Epithelial cell of prostate (primary cell): ENCODE measurements around the gene GIT2.
"Not testable (repeated sequence)": the region's sequence is repeated elsewhere in the genome, so short reads cannot be mapped to it uniquely, and the experiment has no call there.

Experiments
- DNase-seq: peaks from one replicate; pipeline ENCODE4 v3.0.0-alpha.2; 2011; ENCODE audit warnings: low read depth, low spot score
- H3K27ac ChIP-seq: fragments of 450-650 bp; 2 replicates; pipeline ENCODE4 v1.5.1; 2017; ENCODE audit warnings: mild to moderate bottlenecking

GIT2 gene

DNA sequence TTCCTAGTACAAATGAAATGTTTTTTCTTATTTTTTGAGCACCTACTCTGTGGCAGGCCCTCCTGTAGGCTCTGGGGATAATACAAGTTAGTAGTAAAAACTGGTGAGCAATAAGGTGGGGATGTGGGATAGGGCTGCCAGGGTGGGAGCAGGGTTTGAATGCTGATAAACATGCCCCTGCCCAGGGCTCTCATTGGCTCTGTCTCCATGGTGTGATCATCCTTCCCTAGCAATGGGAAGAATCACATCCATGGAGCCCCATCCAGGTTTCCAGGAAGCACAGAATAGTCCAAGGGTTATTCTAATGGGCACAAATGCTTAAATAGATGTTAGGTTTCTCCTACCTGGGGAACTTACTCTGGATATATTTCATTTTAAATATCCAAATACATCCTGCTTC lies 45.5 kb downstream of the GIT2 start:
- no peak for DNase-seq
- H3K27ac ChIP-seq: no peak overlapping the region

DNA sequence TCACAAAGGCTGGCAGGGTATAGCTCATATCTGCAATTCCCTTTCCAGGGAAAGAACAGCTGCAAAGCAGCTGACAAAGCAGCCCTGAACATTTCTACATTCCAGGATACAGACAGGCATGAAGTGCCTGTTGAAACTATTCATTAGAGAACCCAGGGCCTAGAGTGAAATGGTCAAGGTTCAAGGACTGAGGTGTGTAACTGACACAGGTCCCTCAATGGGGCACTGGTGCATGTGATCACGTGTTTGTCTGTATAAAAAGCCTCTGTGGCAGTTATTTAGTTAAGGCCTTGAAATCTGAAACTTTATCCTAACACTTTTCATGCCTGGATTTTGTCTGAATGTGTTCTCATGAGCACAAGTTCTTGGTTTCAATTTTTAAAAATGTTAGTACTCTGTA lies 47.1 kb downstream of the GIT2 start:
- DNase-seq: no peak
- no peak overlapping the region for H3K27ac ChIP-seq

DNA sequence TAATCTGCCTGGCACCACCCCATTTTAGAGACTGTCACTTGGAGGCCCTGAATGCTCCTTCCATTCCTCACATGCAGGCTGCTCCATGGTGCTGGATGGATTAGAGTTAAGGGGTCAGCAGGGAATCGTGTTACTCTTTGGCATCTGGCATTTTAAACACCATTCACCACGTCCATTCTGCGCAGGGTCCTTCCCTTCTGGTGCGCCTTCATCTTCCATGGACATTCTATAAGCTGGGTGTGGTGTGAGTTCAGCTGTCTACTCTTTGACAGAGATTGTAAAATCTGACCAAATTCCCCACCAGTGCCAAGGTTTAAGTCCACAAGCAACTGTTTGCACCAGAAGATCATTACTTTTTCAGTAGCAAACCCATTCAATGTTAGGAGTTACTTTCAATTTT lies 47.8 kb downstream of the GIT2 start:
- no peak for DNase-seq
- no peak overlapping the region for H3K27ac ChIP-seq

DNA sequence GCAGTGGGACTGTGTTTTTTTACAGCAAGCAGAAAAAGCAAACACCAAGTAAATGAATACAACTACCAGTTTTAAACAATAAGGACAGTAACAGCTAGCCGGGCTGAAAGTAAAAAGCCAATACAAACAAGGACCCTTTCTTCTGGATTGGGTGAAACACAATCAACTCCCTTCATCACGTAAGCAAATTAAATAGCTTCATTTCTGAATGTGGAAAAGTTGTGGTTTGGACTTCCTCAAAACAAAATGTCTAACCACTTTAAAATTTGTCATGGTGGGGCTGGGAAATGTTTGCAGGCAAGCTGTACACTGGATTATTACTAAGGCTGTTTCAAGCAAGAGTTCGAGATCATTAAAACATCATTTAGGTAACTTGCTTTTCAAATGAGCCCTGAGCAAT lies 48.6 kb downstream of the GIT2 start:
- H3K27ac ChIP-seq: no peak overlapping the region
- DNase-seq: no peak

DNA sequence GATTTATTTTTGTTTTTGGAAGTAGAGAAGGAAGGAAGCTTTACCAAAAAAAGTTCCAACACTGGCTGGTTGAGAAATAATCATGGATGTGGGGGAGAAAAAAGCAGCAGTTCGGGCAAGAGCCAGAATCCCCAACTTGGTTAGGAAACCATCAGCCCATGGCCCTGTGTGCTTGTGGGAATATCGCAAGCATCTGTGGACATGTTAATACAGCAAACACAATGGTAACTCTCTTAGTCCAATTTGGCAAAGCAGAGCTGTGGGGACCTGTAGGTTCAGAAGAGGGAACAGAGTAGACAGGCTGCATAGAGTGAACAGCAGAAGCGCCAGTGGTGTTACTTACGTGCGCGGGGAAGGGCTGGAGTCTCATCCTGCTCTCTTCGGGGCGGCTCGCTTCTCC lies 49.3 kb downstream of the GIT2 start:
- DNase-seq: no peak
- no peak overlapping the region for H3K27ac ChIP-seq

DNA sequence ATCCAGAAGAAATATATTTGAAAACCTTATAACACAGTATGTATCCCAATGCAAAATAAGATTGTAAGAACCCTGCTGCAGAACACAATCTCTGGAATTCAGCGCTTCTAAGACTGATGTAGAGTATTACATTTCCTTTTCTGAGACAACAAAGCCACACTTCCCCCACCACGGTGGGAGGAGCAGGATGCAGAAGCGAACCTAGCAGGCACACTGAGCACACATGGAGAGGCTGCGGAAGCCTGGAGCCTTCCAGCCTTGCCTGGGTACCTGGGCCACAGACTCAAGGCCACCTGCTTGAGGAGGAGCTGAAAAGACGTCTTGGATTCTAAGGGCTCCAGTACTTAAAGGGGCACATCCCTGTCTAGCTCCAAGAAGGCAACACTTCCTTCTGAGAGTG lies 49.7 kb downstream of the GIT2 start:
- DNase-seq: no peak
- H3K27ac ChIP-seq: no peak overlapping the region

DNA sequence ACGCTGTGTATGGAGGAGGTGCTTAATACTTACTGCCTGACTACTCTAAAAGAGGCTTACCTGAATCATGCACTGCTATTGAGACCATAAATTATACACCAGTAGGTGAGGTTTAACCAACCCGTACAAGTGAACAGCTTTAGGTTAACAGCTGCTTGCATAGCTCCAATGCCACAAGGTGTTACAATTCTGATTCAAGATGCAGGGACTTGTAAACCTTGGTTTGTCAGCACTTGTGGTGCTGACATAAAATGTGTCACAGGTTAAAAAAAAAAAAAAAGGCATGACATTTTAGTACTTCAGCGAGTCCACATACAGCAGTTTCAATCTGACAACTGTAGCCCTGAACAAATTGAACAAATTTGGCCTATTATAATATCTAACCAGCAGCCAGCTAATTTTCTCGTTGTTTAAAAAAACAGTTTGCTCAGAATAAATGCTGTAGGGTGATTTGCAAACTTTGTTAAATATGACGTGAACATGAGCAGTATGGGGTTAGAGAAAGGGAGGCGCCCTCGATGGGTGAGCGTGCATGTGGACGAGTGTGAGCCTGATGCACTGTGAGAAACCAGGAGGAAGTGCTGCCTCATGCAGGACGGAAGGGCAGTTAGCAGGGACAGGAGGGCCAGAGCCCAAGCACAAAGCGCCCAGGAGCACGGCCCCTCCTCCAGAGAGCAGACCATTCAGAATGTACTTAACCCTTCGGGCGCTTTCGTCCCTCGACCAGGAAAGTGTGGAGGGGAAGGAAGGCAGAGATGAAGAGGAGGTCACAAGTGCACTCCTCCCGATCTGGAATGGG lies 51.4 kb downstream of the GIT2 start:
- no peak overlapping the region for H3K27ac ChIP-seq
- no peak for DNase-seq

DNA sequence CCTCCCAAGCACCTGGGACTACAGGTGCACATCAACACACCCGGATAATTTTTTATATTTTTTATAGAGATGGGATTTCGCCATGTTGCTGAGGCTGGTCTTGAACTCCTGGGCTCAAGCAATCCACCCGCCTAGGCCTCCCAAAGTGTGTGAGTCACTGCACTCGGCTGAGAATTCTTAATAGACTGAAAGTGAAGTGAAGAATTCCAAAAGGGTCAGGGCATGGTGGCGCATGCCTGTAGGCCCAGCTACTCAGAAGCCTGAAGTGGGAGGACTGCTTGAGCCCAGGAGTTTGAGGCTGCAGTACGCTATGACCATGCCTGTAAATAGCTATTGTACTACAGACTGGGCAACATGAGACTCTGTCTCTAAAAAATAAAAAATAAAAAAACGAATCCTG lies 52.4 kb downstream of the GIT2 start:
- no peak for DNase-seq
- H3K27ac ChIP-seq: no peak overlapping the region

DNA sequence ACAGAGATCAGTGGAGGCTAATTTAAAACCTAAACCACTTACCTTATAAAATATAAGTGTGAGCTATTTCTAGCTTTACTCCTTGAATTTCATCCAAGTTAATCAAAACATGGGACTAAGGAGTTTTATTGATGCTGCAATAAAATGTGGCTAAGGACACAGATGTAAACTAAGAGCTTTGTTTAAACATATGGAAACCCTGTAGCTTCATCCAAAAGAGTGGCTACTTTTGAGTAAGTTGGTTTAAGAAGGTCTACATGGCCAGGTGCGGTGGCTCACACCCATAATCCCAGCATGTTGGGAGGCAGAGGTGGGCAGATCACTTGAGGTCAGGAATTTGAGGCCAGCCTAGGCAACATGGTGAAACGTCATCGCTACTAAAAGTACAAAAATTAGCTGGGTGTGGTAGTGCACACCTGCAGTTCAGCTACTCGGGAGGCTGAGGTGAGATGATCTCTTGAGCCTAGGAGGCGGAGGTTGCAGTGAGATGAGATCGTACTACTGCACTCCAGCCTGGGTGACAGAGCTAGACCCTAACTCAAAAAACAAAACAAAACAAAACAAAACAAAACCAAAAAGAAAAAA lies 55.7 kb downstream of the GIT2 start:
- H3K27ac ChIP-seq: no peak overlapping the region
- no peak for DNase-seq

DNA sequence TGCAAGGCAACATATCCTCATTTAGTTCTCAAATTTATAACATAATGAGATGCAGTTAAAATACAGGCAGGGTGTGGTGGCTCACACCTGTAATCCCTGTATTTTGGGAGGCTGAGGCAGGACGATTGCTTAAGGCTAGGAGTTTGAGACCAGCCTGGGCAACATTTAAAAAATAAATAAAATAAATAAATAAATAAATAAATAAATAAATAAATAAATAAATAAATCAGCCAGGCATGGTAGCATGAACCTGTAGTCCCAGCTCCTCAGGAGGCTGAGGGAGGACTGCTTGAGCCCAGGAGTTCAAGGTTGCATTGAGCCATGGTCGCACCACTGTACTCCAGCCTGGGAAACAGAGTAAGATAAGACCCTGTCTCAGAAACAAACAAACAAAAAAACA lies 56.7 kb downstream of the GIT2 start:
- no peak overlapping the region for H3K27ac ChIP-seq
- no peak for DNase-seq

DNA sequence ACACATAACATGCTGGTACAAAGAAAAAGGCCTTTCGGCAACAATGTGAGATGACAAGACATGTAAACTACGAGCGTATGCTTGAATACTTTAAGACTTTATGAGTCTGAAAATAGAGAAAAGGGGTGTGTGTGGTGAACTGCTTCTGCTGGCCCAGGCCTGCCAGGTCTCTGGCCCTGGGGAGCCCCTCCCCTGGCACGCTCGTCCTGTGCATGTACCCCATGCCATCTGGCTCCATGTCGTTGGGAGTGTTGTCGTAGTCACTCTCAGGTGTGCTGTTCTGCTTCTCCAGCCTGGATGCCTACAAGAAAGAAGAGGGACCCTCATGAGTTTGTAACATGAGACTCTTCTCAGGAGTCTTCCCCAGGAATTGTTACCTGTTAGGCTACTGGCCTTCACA lies 57.2 kb downstream of the GIT2 start:
- no peak for DNase-seq
- H3K27ac ChIP-seq: no peak overlapping the region

DNA sequence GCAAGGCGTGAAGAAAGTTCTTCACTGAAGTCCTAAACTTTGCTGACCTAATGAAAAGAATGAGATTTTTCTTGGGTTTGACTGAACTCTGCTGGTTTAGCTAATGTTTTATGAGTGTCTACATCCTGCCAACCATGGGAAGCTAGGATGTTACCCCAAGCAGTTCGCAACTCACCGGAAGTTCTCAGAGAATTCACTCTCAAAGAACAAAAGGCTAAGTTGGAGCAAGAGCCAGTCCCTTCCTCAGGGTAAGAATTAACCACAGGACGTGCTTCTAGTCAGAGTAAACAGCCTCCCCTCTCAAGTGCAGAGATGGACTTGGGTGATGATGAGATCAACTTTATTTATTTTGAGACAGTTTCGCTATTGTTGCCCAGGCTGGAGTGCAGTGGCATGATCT lies 58.8 kb downstream of the GIT2 start:
- DNase-seq: no peak
- no peak overlapping the region for H3K27ac ChIP-seq

DNA sequence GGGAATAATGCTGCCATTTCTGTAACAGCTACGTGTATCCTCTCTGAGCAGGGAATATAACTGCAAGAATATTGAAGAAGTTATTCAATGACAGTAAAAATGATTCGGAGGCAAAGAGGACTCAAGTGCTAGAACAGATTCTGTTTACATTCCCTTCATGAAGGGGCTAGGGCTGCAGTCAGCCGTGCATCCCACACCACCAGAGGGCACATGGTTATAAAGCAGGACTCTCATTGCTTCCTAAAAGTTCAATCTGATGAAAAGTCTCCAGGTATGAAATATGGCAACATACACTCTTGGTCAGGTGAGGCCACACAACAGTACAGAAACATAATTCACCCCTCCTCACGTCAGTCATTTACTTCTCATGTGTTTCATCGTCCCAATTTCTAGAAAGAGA lies 62.1 kb downstream of the GIT2 start:
- H3K27ac ChIP-seq: no peak overlapping the region
- no peak for DNase-seq

DNA sequence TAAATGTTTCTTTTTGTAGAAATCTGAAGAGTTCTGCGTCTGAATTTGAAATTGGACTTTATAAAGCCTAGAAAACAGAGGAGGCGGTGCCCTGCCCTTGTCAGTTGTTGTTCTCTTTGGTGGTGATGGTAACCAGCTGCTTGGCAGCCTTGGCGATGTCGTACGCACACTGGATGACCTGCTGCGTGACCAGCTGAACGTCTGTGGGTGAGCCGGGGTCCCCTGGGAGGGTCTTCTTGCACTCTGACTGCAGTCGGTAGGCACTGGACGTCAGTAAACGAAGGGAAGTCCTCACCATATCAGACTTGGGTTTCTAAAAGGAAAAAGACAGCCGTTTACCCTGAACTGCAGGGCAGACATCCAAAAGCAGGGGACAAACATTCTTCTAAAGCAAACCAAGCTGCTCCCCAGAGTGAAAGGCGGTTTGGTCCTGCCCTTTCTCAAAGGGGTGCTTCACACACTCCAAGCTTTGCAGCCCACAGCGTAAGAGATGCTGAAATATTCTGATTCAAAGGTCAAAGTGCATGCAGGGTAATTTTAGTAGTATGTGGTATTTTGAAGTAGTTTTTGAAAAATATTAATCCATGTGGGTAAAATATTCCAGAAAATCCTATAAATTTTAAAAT lies 63.2 kb downstream of the GIT2 start:
- H3K27ac ChIP-seq: no peak overlapping the region
- no peak for DNase-seq

DNA sequence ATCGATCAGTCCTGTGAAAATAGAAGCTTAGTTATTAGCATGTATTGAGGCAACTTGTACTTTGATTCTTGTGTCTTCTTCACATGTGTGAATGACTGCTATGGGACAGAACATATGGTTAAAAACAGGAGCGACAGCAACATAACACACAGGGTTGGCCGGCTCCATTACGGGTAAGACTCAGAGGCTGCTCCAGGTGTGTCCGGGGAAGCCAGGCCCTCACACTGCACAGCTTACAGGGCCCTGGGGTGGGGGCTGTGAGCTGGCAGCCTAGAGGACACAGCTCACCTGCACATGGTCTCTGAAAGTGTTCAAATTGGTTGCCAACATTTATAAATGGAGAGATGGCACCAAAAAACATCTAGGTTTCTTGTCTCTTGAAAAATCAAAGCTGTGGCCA lies 65.0 kb downstream of the GIT2 start:
- H3K27ac ChIP-seq: no peak overlapping the region
- DNase-seq: no peak

DNA sequence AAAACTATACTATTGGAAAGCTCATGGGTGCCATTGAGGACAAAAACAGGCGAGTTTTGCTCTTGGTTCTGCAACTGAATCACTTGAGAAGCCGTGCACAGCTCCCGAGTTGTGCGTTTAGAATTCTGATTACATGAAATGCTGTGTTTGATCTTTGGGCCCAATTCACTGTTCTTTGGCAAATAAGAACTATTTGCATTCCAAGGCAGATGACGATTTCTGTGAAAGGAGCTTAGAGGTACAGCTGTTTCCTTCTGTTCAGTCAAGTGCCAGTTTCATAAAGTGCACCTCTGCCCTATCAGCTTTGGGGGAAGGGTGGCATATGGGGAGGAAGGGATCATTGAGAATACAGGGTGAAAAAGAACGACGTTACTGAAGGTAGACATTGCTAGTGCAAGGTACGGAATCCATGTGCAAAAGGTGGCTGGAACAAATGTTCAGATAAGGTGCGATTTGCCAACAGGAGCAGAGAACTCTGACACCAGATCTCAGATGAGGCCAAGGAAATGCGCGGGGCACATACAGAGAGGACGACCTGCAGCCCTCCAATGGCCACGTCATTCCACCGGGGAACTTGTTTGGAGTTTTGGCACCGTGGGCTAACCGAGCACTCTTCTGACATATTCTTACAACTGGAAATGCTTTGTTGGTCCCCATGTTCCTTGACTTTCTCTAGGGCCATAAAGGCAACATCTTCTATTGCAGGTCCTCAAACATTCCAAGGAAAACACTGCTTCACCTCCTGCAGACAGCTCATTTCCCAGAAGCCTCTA lies 66.0 kb downstream of the GIT2 start:
- H3K27ac ChIP-seq: no peak overlapping the region
- DNase-seq: no peak

DNA sequence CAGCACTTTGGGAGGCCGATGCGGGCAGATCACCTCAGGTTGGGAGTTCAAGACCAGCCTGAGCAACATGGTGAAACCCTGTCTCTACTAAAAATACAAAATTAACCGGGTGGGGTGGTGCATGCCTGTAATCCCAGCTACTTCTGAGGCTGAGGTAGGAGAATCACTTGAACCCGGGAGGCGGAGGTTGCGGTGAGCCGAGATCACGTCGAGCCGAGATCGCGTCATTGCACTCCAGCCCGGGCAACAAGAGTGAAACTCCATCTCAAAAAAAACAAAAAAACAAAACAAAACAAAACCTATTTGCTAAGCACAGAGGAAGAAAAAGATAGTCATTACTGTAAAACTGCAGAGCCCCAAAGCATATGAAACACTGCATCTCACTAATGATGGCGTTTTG lies 66.8 kb downstream of the GIT2 start:
- not testable (repeated sequence) for H3K27ac ChIP-seq, DNase-seq

DNA sequence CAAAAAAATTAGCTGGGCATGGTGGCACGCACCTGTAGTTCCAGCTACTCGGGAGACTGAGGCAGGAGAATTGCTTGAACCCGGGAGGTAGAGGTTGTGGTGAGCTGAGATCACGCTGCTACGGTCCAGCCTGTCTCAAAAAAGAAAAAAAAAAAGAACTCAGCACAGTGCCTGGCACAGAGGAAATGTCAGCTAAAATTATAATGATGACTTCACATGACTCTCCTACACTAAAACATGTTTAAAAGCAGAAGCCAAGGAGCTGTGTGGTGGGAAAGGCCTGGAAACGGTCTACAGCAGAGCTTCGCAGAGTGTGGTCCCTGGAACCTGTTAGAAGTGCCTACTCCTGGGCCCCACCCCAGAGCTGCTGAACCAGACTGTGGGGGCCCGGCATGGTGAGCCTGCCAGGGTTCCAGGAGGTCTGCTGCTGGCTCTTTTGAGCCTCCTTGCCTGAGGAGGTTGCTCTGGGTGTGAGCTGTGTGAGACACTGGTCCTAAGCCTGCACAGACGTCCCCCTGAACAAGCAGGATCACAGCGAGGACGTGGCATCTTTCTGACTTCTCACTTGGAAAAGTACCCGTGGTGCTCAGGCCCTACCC lies 68.0 kb downstream of the GIT2 start:
- H3K27ac ChIP-seq: no peak overlapping the region
- DNase-seq: no peak

DNA sequence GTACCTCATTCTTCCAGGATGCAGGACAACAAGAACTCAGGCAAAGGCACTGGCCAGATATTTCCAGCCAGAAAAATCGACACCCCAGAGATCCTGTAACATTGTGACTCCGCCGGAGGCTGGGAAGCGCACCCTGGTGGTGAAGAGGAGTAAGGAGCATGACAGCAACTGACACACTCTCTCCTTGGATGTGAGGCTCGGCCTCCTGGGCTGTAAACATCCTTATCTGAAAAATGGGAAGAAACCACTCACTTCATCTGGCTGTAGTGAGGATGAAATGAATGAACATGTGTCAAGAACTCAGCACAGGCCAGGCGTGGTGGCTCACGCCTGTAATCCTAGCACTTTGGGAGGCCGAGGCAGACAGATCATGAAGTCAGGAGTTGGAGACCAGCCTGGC lies 68.5 kb downstream of the GIT2 start:
- H3K27ac ChIP-seq: no peak overlapping the region
- DNase-seq: no peak

DNA sequence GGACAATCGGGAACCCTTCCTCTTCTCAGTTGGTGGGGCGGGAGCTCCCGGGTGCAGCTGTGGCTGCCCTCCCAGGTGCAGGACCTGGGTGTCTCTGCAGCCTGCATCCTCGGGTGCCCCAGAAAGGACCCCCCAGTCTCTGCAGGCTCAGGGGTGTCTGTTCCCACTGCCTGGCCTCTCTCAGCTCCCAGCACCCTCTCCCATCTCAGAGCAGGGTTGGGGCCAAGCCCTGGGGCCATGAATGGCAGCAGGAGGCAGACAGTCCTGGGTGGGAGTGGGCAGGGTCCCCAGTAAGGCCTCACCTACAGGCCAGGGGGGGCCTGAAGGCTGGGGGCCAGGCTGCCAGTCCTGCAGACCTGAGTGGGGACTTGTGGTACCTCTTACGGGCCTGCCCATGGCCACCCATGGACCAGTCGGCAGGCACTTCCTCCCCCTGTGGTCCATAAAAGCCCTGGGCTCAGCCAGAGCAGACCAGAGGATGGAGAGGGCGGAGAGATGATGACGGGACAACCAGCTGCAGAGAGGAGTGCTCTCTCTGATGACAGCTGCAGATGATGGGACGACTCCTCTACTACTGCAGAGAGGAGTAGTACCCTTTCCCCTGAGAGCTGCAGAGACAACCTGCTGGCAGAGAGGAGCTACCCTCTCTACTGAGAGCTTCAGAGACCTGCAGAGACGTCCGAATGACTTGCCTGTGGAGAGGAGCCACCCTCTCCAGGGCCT lies 69.5 kb downstream of the GIT2 start:
- no peak for DNase-seq
- H3K27ac ChIP-seq: no peak overlapping the region
